NCI-H2107 treated with DMSO at 0.1 percent for 48 hours (cell line): Measurements from ENCODE around the gene CNIH4.
"Not testable (repeated sequence)": the region's sequence is repeated elsewhere in the genome, so short reads cannot be mapped to it uniquely, and the experiment has no call there.

ENCODE experiments used
- DNase-seq: peaks from one replicate; lab custom pipeline; 2025; ENCODE audit not compliant: unreplicated experiment; lab: John Stamatoyannopoulos, UW

The CNIH4 gene

DNA sequence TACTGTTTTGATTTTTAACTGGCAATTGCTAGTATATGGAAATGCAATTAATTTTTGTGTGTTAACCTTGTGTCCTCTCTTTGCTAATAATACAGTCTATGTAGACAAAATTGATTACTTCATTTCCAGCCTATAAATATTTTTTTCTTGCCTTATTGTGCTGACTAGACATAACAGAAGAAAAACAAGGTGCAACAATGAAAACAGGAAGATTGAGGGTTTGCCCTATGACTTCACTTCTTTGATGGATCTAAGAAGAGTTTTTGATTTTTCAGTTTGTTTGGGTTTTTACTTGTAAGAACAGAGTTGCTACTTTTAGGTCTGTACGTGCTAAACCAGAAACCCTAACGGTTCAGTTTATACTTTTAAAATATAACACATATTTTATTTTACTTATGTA lies 8.5 kb upstream of the CNIH4 start:
- DNase-seq = no peak

DNA sequence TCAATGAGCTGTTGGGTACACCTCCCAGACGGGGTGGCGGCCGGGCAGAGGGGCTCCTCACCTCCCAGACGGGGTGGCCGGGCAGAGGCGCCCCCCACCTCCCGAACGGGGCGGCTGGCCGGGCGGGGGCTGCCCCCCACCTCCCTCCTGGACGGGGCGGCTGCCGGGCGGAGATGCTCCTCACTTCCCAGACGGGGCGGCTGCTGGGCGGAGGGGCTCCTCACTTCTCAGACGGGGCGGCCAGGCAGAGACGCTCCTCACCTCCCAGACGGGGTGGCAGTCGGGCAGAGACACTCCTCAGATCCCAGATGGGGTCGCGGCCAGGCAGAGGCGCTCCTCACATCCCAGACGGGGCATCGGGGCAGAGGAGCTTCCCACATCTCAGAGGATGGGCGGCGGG lies 7.0 kb upstream of the CNIH4 start:
- DNase-seq = not testable (repeated sequence)

DNA sequence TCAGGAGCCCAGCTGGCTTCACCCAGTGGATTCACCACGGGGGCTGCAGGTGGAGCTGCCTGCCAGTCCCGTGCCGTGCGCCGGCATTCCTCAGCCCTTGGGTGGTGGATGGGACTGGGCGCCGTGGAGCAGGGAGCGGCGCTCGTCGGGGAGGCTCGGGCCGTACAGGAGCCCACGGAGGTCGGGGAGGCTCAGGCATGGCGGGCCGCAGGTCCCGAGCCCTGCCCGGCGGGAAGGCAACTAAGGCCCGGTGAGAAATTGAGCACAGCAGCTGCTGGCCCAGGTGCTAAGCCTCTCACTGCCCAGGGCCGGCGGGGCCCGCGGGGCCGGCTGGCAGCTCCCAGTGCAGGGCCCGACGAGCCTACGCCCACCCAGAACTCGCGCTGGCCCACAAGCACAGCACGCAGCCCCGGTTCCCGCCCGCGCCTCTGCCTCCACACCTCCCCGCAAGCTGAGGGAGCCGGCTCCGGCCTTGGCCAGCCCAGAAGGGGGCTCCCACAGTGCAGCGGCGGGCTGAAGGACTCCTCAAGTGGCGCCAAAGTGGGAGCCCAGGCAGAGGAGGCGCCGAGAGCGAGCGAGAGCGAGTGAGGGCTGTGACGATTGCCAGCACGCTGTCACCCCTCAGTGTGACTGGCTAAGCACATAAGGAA lies 4.1 kb upstream of the CNIH4 start:
- not testable (repeated sequence) for DNase-seq

DNA sequence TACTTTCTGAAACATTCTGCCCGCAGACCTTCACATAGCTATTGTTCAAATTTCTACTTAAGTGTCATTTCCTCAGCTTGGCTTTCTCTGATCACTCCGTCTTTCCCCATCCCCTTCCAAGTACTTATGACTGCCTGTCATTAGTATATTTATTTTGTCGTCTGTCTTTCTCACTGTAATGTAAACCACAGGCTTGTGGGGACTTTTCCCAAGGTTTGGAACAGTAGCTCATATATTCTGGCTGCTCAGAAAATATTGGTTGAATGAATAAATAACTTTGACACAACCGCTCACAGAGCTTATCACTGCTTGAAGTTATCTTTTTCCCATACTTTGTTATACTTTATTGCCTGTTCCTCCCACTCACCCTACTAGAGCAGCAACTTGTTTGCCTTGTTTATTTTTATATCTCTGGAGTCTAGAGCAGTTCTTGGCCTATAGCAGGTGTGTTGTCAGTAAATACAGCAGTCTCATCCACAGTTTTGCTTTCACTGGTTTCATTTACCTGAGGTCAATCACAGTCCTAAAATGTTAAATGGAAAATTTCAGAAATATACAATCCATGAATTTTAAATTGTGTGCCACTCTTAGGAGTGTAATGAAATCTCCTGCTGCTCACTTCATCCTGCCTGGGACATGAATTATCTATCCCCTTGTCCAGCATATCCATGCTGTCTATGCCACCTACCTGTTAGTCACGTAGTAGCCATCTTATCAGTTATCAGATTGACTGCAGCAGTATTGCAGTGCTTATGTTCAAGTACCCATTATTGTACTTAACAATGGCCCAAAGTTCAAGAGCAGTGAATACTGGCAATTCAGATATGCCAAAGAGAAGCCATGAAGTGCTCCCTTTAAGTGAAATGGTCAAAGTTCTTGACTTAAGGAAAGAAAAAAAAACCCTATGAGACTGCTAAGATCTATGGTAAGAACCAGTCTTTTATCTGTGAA lies 2.4 kb upstream of the CNIH4 start:
- DNase-seq = no peak

DNA sequence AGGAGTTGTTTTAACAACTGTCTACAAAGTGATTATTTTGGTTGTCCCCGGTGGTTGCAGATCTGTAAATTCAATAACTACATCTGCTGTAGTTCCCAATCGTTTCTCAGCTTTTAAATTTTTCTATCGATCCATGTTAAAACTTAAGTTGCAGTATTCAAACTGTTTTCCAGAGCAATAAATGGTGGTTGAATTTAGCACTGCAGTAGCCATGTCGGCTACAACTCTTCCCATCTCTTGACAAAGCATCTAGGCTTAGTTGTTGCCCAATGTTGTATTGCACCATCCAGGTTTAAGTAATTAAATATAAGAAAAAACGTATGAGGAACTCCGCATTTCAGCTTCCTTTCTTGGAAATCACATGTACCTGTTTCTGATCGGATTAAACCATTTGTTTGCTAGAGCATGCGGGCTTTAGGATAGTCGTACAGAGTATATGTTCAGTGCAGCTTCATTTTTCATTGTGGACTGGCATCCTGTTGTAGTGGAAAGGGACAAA lies 996 bp downstream of the CNIH4 start:
- DNase-seq = no peak

DNA sequence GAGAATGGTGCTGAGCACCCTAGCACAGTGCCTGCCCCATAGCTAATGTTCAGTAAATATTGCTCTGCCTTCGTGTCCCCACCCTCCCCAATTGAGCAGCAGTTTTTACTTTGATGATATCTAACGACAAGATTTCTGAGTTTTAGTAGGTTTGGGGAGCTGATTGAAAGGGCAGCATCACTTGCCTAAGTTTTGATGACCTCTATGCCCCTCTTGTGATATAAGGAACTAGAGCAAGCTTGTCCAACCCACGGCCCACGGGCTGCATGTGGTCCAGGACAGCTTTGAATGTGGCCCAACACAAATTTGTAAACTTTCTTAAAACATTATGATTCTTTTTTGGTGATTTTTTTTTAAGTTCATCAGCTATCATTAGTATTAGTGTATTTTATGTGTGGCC lies 1.6 kb downstream of the CNIH4 start:
- no peak for DNase-seq

DNA sequence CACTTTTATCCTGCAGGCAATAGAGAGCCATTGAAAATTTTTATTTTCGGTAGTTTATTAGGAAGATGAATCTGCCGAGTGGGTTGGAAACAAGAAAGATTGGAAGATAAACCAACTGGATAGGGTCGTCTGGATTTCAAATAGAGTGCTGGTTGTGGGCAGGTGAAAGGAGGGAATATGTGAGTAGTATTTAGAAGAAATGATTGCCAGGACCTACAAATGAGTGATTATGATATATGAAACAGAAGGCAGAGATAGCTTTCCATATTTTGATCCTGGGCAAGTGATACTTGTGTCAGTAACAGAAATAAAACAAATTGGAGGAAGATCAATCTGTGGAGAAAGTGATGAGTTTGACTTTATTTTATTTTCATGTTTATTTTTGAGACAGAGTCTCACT lies 2.5 kb downstream of the CNIH4 start:
- no peak for DNase-seq

DNA sequence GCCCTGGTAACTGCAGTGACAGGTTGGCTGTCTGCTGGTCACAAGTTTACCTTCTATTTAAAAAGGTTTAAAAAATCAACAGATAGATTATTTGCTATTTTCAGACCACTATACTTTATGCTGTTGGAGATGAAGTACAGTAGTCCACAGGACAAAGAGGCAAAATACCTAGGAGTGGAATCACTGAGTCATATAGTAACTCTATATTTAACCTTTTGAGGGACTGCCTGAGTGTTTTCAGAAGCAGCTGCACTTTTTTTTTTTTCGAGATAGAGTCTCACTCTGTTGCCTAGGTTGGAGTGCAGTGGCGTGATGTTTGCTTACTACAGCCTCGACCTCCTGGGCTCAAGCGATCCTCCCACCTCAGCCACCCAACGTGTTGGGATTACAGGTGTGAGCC lies 11.7 kb downstream of the CNIH4 start:
- no peak for DNase-seq

DNA sequence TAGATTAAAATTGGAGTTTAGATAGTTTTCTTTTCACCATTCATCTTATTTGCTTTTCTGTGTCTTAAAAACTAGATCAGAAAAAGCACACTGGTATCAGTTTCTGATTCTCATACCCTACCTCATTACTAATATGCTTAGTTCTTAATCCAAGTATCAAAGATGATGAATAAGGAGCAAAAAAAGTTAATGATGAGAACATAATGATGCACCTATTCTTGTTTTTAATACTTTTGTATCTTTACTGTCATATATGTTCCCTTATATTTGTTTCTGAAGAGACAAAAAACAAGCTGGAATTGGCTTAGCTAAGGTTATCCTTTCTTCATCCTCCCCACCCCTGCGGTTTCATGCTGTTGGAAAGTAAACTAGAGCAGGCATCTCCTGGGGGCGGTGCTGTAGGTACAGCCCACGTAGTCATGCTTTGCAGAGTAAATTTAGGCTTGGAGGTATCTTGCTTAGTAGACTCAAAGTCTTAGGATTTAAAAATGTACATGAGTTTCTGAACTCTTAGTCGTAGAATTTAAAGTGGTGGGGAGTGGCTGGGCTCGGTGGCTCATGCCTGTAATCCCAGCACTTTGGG lies 16.4 kb downstream of the CNIH4 start:
- no peak for DNase-seq

DNA sequence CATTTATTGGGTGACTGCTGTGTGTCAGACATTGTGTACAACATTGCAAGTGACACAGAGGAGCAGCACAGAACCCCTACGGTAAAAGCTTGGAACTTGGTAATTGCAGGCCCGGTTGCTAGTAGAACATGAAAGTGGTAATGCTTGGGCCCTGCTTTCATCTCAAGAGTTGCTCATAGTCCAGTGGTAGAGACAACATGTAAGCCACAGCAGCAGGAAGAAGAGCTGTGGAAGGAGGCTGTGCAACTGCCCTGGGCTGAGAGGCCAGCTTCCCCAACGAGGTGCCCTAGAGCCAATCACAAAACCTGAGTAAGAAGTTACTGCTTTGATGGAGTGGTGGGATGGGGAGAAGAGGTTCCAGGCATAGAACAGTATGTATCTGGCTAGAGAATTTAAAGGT lies 18.4 kb downstream of the CNIH4 start:
- DNase-seq = no peak

DNA sequence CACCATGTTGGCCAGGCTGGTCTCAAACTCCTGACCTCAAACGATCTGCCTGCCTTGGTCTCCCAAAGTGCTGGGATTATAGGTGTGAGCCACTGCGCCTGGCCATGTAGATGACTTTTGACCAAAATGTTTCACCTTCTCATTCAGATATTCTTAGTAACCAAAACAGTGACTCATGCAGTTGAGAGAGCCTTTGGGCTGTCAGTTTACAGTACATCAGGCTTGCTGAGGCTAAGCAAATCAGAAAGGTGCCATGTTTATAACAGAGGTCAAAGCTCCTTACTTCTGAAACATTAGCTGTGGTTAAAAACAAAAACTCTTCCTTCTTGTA lies 21.0 kb downstream of the CNIH4 start:
- no peak for DNase-seq

DNA sequence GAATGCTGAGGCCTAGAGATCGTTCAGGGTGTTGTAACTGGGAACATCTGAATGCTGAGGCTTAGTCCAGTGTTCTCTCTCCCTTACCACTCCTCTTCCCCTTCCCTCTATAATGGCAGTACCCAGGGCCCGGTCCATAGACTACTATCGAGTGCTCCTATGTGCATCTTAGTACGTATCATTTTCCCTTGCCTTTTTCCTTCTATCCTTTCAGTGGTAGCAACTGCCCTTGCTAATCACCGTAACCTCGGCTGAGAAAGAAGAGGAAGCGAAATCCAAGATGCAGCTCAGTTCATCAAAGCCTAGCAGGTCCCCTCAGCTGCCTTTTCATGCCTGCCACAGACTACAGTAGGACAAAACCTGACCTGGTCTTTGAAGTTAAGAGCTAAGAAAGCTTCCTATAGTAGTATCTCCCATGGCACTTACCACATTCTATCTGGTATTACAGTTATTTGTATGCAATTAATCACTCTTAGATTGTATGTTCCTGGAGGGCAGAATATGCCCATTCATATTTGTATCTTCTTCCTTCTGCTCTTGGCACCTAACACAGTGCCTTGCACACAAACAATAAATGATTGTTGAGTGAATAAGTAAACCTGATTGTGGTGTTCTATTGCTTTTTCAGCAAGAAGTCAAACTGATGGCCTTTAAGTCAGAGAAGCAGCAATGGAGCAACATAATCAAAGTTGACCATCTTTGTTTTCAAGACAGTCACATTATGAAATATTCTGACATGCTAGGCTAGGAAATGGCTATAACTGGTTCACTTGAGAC lies 22.4 kb downstream of the CNIH4 start:
- DNase-seq = no peak

DNA sequence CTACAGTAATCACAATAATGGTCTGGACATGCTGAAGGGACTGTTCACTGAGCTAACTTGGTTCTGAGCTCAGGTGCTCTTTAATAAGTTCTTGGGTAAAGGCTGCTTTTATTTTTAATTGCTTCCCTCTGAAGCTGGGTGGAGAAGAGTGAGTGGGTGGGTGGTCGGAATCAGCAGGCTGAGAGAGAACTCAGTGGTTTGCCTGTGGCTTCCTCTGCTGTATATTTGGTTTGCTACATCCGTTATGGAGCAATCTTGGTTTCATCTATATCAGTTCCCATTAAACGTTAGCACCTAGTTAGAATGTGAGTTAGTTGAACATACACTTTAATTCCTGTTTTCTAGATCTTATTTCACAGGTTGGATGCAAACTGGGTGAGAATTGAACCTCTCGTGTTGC lies 23.3 kb downstream of the CNIH4 start:
- no peak for DNase-seq

DNA sequence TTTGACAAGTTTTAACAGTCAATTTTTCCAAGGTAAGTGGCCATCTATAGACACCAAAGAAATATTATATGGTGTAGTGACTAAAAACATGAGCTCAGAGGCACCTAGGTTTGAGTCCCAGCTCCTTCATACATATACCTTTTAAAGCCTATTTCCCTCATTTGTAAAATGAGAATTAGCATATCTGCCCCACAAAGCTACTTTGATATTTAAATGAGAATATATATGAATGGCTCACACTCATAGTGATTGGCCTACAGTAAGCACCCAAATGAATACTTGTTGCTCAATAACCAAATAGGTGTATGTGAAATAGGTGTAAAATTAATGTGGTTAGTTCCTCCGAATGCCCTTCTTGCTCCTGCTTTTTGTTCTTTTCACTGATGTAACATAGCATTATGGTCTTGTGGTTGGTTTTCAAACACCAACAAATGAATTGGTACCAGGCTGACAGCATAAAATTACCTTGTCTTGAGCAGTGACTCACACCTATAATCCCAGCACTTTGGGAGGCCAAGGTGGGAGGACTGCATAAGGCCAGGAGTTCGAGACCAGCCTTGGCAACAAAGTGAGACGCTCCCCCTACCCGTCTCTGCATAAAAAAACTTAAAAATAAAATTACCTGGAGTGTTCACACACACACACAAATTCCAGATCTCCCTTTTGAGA lies 25.3 kb downstream of the CNIH4 start:
- no peak for DNase-seq

DNA sequence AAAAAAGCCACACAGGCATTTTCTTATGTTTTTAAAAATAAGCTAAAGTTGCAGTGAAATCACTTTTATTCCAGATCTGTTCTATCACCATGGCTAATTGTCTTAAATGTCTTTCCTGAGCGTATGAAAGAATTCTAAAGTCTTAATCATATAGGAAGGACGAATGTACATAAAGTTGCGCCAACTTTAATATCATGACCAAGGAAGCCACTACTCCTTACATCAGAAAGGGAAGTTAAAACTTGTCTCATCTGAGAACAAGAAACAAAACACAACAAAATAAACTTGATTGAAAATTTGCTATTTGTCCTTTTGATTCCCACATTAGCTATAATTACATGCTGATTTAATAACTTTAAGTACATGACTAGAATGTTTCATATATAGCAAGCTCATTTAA lies 26.5 kb downstream of the CNIH4 start:
- no peak for DNase-seq

DNA sequence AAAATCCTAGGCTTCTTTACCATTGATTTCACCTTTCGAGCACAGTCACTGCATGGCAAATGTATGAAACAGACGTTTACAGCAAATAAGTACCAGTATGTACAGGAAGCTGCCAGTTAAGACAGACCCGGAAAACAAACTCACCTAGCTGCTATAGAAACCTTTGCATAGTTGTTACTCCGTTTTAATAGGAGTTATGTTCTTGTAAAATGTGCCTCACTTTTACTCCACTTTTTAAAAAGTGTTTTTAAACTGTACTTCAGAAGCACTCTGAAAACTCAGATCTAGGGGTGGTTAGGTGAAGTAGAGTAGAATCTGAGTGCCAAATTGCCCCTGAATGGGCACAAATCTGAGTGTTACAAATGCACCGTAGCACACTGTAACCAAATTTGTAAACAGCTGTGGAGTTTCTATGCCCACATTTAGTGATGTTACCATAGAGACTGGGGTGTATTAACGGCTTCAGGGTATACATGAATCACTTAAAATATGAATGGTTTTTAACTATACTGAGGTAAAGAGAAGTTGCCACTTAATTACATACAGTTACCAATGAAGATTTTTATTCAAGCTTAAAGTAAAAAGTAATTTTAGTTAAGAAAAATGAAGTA lies 30.7 kb downstream of the CNIH4 start:
- DNase-seq = no peak

DNA sequence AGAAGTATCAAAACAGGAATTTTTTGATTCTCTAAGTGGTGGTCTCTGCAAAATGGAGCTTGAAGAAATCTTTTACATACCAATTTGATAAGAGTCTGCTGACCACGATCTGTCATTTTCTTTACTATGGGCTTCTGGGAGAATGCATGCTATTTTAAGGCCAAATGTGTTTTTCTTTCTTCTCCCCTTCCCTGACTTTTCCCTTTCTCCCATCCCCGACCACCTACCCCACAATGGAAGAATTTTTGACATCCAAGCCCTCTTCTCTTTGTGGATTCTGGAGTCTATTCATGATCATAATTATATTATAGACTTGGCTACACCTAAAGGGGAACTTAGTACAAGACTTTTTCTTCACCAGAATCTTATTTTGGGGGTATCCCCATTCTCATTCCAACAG lies 31.3 kb downstream of the CNIH4 start:
- no peak for DNase-seq

DNA sequence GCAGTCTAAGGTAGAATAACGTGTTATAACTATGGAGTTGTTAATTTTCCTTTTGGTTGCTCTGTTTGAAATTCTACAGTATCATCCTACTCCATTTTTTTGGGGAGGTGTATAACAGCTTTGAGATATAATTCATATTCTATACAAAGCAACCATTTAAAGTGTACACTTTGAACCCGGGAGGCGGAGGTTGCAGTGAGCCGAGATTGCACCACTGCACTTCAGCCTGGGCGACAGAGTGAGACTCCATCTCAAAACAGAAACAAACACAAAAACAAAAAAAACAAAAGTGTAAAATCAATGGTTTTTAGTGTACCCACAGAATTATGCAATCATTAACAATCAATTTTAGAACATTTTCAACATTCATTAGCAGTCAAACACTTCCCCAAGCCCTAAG lies 33.8 kb downstream of the CNIH4 start:
- DNase-seq = no peak

DNA sequence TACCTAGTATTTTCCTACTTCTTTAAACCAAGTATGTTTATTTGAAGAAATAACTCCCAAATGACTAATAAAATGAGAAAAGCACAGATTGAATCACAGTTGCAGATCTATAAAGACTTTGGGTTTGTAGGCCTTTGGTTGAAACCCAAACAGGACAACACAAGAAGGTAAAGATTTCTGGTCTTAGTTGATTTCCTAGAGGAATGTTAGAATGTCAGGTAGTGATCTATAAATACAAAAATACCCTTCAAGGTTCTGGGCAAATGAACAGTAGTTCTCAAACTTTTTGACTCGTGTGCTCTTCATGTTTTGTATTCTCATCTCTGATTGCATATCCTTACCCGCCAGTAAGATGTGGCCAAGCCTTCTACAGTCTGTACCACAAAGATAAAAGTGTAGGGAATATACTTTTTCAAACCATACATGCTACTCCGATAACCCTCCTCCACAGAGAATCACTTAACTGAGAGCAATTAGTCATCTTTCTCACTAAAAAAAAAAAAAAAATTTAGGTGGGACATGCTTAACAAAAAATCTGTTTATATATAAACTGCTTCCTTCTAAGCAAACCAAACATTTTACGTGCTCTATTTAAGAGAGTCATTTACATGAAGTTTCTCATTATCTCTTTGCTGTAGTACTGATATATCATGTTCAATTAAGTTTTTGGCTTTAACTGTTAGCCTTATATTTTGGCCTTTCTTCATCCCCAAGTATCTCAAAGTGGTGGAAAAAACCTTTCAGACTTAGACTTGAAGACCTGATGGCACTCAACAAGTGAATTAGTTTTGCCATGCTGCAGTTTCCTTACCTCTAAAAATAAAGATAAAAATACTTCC lies 36.0 kb downstream of the CNIH4 start:
- DNase-seq = no peak

DNA sequence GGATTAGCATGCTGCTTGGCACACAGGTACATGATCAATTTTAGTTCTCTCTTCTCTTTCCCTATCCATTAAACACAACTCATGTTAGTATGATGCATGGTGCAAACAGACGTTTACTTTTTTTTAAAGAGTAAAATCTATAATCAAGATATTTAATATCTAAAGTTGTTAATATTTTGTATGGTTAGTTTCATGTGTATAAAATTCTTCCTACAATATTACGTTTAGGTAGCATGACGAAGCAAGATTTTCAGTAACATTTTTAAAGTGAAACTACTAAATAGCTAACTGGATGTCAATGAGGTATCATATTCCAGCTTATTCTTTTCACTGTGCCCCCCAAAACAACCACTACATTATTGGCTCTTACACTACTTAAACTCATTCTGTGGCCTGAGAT lies 36.6 kb downstream of the CNIH4 start:
- no peak for DNase-seq
